ENCODE results near the gene RASAL3.

- TF ChIP-seq CTCF (IDR thresholded peaks at IDR 0.05) (no peak), POLR2A (IDR thresholded peaks at IDR 0.05) (no peak)
Observed at GRCh38 chr19:15508035-15508710, 43.8 kb upstream of the RASAL3 start, which contains the start of gene CYP4F22.
